Activated naive CD4-positive, alpha-beta T cell treated with anti-CD3 and anti-CD28 coated beads, Interleukin-2, amount 10 ng/mL, durations not matched to agents 7 days and 5 days (primary cell): ENCODE data around the gene MICAL2.

Experiments
- CTCF ChIA-PET: fragments of 350-600 bp; sonication (Branson Sonifier 250); formaldehyde crosslinking; loops from one replicate; lab custom pipeline; 2021; ENCODE audit warnings: antibody characterized with exemption; lab: Charles Lee
- DNase-seq: peaks from one replicate; pipeline ENCODE4 v3.0.0-alpha.2; 2020
- H3K27ac Mint-ChIP-seq: one replicate; pipeline ENCODE4 v1.8.0; 2021; ENCODE audit warnings: mild to moderate bottlenecking, moderate library complexity, mixed read lengths
- H3K27me3 Mint-ChIP-seq: one replicate; pipeline ENCODE4 v1.8.0; 2021; ENCODE audit warnings: mild to moderate bottlenecking, mixed read lengths
- H3K36me3 Mint-ChIP-seq: one replicate; pipeline ENCODE4 v1.8.0; 2021; ENCODE audit warnings: mixed read lengths
- H3K4me1 Mint-ChIP-seq: one replicate; pipeline ENCODE4 v1.8.0; 2021; ENCODE audit warnings: mixed read lengths
- H3K4me3 Mint-ChIP-seq: one replicate; pipeline ENCODE4 v1.8.0; 2021; ENCODE audit warnings: mild to moderate bottlenecking, moderate library complexity, mixed read lengths
- H3K9me3 Mint-ChIP-seq: one replicate; pipeline ENCODE4 v1.8.0; 2021; ENCODE audit warnings: mixed read lengths

The MICAL2 gene

DNA sequence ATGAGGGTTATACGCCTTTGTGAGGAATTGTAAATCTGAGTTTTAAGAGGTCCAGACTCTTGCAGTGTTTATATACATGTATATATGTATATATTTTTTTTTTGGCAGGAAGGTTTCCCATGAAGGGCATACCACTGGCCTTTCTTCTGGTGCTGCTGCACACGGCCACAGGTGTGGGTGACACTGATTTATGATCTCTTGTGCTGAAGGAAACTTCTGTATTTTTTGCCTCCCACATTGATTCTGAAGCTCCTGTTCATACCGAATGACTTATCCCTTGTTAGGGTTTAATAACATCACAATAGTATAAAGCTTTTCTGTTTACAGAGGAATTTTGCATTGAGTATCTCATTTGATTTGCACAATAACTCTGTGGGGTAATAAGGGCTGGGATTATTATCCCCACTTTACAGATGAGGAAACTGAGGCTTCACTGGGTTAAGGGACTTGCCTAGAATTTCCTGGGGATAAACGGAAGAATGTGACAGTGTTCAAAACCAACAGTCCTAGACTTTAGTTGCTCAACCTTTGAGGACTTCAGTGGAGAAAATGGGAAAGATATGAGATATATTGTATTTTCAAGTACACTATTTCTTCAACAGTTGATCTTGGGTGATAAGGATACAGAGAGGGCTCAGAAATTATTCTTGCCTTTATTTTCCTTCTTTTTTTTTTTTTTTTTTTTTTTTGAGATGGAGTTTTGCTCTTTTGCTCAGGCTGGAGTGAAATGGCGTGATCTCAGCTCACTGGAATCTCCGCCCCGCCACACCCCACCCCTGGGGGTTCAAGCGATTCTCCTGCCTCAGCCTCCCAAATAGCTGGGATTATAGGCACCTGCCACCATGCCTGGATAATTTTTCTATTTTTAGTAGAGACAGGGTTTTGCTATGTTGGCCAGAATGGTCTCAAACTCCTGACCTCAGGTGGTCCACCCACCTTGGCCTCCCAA lies 70.1 kb downstream of the MICAL2 start:
- peaks cover 9% of the 10 kb centered on the region for H3K36me3 Mint-ChIP-seq
- no peak for DNase-seq
- H3K4me3 Mint-ChIP-seq: no peak overlapping the region
- H3K27me3 Mint-ChIP-seq: no peaks in the 10 kb centered on the region
- H3K9me3 Mint-ChIP-seq: no peaks in the 10 kb centered on the region
- CTCF ChIA-PET: interaction anchor here (3.1 kb wide), 1 partner anchor 12 kb away, joined by 14 read pairs; no protein-coding TSS in a partner anchor
- peaks cover 42% of the 10 kb centered on the region for H3K4me1 Mint-ChIP-seq
- H3K27ac Mint-ChIP-seq: no peak overlapping the region

DNA sequence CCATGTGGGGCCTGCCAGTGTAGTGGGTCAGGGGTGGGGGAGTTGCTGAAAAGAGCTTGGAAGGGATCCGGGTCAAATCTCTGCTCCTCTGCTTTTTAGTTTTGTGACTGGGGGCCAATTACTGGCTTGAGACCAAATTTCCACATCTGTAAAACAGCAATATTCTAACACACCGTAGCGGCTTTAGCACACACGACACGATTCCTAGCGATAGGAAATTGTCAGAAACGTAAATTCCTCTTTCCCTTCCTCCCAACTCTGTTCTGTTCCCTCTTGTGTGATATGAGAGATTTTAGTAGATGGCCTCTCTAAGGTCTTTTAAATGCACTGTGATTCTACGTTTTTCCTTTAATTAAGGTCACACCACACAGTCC lies 71.9 kb downstream of the MICAL2 start:
- Mint-ChIP-seq H3K9me3 (no peaks in the 10 kb centered on the region), H3K4me3 (no peak overlapping the region), H3K4me1 (peaks cover 31% of the 10 kb centered on the region), H3K36me3 (peaks cover 5% of the 10 kb centered on the region), H3K27me3 (no peaks in the 10 kb centered on the region), H3K27ac (no peak overlapping the region)
- DNase-seq: no peak
- CTCF ChIA-PET: interaction anchor here (0.5 kb wide), 1 partner anchor 12 kb away, joined by 3 read pairs; no protein-coding TSS in a partner anchor

DNA sequence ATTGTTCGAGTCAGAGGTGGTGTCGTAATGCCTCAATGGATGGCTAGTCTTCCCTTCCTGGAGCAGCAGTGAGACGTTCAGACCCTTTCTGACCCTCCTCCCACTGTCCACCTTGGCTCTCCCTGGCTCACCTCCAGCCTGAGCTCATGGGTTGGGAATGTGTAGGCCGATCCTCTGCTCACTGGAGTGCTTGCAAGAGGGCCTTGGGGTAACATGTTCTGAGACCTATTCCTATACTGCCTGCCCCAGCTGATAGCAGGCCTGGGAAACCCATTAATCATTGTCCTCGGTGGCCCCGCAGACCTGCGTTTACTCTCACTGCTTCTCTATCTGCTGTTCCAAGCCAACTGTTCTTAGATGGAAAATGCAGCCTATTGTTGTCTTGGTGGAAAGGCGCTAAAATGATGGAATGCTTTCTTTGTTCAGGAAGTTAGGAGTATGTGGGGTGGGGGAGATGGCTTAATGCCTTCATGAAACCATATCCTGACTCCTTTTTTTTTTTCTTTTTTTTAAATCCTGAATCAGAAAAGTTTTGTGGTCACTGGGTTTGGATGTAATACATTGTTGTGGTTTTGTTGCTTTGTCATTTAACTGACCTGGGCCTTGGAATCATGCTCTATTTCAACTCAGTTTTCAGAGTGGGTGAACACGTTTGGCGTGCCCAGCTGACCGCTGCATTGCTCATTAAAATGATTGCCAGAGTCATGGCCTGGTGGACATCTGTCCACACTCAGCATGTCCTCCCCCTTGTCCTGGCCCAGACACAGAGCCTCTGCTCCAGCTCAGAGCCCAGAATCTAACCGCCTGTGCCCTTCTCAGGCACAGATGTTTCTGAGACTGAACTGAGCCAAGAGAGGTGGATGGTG lies 72.5 kb downstream of the MICAL2 start:
- DNase-seq: no peak
- no peak overlapping the region for H3K27ac Mint-ChIP-seq
- H3K4me3 Mint-ChIP-seq: no peak overlapping the region
- no peaks in the 10 kb centered on the region for H3K27me3 Mint-ChIP-seq
- CTCF ChIA-PET: interaction anchor here (0.5 to 1.6 kb wide), 2 partner anchors 11 to 54 kb away, joined by 3 read pairs; no protein-coding TSS in a partner anchor
- H3K36me3 Mint-ChIP-seq: peaks cover 1% of the 10 kb centered on the region
- H3K4me1 Mint-ChIP-seq: peaks cover 25% of the 10 kb centered on the region
- H3K9me3 Mint-ChIP-seq: no peaks in the 10 kb centered on the region

DNA sequence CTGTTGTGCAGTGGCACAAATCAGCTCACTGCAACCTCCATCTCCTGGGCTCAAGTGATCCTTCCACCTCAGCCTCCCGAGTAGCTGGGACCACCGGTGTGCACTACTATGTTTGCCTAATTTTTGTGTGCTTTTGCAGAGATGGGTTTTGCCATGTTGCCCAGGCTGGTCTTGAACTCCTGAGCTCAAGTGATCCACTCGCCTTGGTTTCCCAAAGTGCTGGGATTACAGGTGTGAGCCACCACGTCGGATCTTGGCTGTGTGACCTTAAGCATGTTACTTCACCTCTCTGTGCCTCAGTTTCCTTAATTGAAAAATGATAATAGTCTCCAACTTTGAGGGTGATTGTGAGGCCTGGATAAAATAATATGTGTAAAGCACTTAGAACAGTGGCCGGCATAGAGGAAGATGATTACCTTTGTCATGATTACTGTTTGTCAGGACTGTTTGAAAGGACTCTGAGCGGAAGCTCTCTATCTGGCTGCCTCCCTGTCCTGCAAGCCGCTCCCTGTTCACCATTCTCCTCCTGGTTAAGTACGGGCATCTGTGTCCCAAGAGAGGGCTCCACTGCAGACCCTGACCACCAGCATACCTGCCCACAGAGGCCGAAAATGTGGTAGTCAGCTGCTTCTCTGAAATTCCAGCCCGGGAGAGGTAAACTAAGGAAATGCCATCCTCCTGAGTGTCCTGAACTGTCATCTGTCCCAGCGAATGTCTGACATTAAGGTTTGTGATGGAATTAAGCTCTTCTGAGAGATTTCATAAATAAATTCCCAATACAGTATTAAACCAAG lies 73.6 kb downstream of the MICAL2 start:
- H3K27me3 Mint-ChIP-seq: no peaks in the 10 kb centered on the region
- CTCF ChIA-PET: interaction anchor here (1.5 to 1.6 kb wide), 2 partner anchors 12 to 53 kb away, joined by 3 to 5 read pairs; no protein-coding TSS in a partner anchor
- peaks cover 21% of the 10 kb centered on the region for H3K4me1 Mint-ChIP-seq
- no peak for DNase-seq
- no peak overlapping the region for H3K27ac Mint-ChIP-seq
- H3K36me3 Mint-ChIP-seq: no peaks in the 10 kb centered on the region
- no peaks in the 10 kb centered on the region for H3K9me3 Mint-ChIP-seq
- no peak overlapping the region for H3K4me3 Mint-ChIP-seq

DNA sequence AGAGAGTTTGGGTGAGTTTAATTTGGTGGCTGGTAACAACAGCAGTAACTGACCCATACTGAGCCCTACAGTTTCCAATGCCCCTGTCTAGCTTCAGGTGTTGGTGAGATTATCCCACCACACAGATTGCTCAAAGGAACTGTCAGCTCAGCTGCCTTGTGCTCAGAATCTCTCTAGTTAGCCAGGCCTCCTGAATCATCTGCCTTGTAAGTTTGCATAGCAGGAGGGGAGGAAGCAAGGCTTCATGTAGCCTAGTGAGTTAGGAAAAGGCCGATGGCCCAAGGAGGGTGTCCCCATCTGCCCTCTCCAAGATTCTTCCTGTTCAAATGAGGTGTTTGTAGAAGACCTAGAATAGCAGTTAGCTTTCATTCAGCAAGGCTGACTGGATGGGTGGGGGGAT lies 74.3 kb downstream of the MICAL2 start:
- Mint-ChIP-seq H3K4me3 (no peak overlapping the region), H3K27ac (no peak overlapping the region), H3K27me3 (no peaks in the 10 kb centered on the region), H3K9me3 (no peaks in the 10 kb centered on the region), H3K36me3 (no peaks in the 10 kb centered on the region), H3K4me1 (peaks cover 16% of the 10 kb centered on the region)
- DNase-seq: no peak
- CTCF ChIA-PET: interaction anchor here (1.5 kb wide), 1 partner anchor 11 kb away, joined by 5 read pairs; no protein-coding TSS in a partner anchor

DNA sequence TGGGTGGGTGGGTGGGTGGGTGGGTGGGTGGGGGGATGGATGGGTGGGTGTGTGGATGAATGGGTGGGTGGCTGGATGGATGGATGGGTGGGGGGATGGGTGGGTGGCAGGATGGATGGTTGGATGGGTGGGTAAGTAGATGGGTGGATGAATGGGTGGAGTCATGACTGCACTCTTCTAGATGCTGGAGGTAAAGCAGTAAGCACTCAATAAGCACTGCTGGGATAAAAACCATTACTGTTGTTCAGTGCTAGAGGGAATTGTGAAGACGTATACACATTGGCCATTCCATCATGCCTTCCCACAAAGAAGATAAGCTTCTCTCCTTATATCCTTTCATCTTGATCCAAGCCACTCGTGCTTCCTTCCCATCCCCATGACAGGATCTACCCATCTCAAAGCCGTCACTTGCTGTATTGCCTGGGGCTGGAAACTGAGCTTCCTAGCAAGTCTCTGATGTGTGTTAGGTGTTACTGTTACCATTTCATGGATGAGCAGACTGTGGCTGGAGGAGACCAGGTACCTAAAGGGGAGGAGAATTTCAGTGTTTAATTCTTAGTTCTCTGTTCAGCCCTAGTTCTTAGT lies 74.8 kb downstream of the MICAL2 start:
- Mint-ChIP-seq H3K27me3 (no peaks in the 10 kb centered on the region), H3K27ac (no peak overlapping the region), H3K36me3 (no peaks in the 10 kb centered on the region), H3K4me1 (peaks cover 17% of the 10 kb centered on the region), H3K4me3 (no peak overlapping the region), H3K9me3 (no peaks in the 10 kb centered on the region)
- CTCF ChIA-PET: interaction anchor here (0.8 to 1.5 kb wide), 2 partner anchors 10 to 51 kb away, joined by 3 to 5 read pairs; no protein-coding TSS in a partner anchor
- DNase-seq: no peak

DNA sequence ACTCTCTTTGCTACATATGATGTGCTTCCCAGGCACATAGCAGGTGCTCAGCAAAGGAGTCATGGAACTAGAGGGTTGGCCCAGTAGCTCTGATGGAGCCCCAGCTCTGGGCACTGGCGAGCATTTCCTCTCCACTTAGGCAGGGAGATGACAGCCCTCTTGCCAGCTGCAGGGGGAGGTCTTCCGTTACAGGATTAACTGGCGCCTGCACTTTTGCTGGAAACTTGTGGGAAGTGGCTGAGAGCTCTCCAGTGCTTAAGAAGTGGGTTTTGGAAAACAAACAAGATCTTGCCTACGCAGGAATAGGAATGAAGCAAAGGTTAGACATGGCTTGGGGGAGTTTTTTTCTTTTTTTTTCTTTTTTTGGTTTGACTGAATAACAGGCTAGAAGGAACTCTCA lies 75.5 kb downstream of the MICAL2 start:
- Mint-ChIP-seq H3K36me3 (no peaks in the 10 kb centered on the region), H3K4me3 (no peak overlapping the region), H3K27ac (no peak overlapping the region), H3K9me3 (no peaks in the 10 kb centered on the region), H3K4me1 (peaks cover 20% of the 10 kb centered on the region), H3K27me3 (no peaks in the 10 kb centered on the region)
- CTCF ChIA-PET: interaction anchor here (0.8 to 1.1 kb wide), 2 partner anchors 50 to 92 kb away, joined by 3 read pairs; no protein-coding TSS in a partner anchor
- no peak for DNase-seq

DNA sequence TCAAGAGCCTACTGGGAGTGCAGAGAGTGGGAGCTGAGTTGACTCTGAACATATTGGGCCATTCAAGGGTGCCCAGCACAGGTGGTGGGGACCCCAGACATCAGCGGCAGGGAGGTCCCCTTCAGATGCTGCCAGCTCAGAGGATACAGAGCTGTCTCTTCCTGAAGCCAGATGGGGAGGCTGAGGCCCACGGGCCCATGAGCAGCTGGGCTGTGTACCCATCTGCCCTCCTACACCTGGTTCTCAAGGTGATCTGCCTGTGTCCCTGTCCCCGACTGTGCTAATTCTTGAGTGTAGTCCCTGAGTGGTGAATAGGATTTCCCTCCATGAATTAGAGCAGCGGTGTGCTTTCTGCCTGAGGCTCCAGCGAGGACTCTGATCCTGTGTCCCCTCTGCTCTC lies 76.3 kb downstream of the MICAL2 start:
- Mint-ChIP-seq H3K9me3 (no peaks in the 10 kb centered on the region), H3K27me3 (no peaks in the 10 kb centered on the region), H3K4me3 (no peak overlapping the region), H3K4me1 (peaks cover 20% of the 10 kb centered on the region), H3K36me3 (peaks cover 2% of the 10 kb centered on the region), H3K27ac (no peak overlapping the region)
- DNase-seq: no peak
- CTCF ChIA-PET: interaction anchor here (1.1 kb wide), 1 partner anchor 91 kb away, joined by 3 read pairs; no protein-coding TSS in a partner anchor

DNA sequence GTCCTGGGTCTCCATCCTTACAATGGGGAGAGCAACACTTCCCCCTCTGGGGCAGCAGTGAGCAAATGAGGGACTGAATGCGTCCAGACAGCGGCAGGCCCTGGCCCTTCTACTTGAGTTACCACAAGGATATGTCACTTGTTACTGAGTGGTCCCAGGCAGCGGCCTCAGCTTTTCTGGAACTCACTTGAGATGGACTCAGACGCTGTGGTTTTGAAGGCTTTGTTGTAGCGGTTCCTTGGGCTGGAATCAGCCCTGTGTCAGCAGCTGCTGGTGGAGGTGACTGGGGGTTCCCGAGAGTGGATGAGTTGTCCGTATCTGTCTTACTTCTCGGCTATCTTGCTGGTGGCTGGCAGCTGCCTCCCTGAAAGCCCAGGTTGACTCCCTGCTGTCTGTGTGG lies 77.0 kb downstream of the MICAL2 start:
- no peaks in the 10 kb centered on the region for H3K9me3 Mint-ChIP-seq
- no peaks in the 10 kb centered on the region for H3K27me3 Mint-ChIP-seq
- no peak overlapping the region for H3K4me3 Mint-ChIP-seq
- peaks cover 2% of the 10 kb centered on the region for H3K36me3 Mint-ChIP-seq
- H3K4me1 Mint-ChIP-seq: peaks cover 20% of the 10 kb centered on the region
- CTCF ChIA-PET: no interaction called here
- no peak for DNase-seq
- H3K27ac Mint-ChIP-seq: no peak overlapping the region

DNA sequence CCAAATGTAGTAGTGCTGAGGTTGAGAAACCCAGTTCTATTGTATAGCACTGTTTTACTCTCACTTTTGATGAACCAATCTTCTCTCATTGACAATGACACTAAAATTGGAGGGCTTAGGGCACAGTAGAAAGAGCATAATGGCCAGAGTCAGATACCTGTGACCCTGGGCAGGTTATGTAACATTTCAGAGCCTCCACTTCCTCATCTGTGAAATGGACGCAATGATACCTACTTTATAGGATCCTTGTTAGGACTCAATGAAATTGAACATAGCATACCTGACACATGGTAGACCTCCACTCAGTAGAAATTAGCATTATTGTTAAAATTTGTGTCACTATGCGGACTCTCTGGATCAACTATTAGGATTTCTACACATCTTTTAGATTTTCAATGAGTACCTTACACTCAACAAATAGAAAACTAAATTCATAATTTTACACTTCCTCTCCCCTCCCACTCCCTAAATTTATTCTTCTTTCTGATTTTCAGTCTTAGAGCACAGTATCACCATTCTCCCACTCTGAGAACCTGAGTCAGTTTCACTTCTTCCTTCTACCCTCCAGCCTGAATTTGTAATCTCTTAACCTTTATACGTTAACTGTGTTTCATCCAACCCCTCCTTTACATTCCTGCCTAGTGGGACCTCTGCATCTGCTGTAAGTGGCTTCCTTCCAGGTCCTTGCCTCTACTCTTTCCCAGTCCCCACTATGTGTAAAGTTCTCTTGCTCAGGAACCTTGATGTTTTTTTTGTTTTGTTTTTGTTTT lies 78.3 kb downstream of the MICAL2 start:
- Mint-ChIP-seq H3K27me3 (no peaks in the 10 kb centered on the region), H3K36me3 (peaks cover 2% of the 10 kb centered on the region), H3K4me3 (no peak overlapping the region), H3K9me3 (no peaks in the 10 kb centered on the region), H3K4me1 (peaks cover 31% of the 10 kb centered on the region), H3K27ac (no peak overlapping the region)
- no peak for DNase-seq
- CTCF ChIA-PET: interaction anchor here (1.1 kb wide), 1 partner anchor 47 kb away, joined by 3 read pairs; no protein-coding TSS in a partner anchor

DNA sequence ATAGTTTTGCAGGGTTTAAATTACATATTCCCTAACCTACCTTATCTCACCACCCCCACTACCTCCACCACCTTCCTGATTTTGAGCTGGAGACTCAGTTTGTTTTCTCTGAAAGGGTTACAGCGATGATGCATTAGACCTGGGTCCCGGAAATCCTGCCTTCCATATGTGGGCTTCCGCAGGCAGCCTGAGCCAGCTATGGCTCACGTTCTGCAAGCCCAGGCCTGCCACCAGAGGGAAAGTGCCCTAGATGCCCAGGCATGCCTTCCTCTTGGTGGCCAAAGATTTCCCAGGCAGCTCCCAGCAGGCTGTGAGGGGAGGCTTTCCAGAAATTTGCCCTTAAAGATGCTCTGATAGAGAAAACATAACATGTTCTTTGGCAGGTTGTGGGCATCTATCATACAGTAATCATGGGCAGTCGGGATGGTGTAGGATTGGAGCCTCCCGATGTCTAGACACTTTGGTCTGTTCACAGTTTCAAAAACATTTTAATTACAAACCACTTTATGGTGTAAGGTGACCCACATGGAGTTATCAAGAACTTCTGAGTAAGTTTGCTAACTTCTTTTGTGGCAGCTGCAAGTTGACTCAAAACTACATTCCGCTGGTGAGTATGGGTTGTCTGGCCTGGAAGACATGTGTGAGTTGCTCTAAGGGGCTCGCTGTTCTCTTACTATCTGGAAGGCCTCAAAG lies 79.3 kb downstream of the MICAL2 start:
- peaks cover 4% of the 10 kb centered on the region for H3K36me3 Mint-ChIP-seq
- H3K27me3 Mint-ChIP-seq: no peaks in the 10 kb centered on the region
- H3K27ac Mint-ChIP-seq: peak overlapping the region; percentile 56
- peak; percentile 37 for DNase-seq
- no peaks in the 10 kb centered on the region for H3K9me3 Mint-ChIP-seq
- no peak overlapping the region for H3K4me3 Mint-ChIP-seq
- H3K4me1 Mint-ChIP-seq: peaks cover 37% of the 10 kb centered on the region
- CTCF ChIA-PET: interaction anchor here (1.1 kb wide), 2 partner anchors 11 to 46 kb away, joined by 3 read pairs; no protein-coding TSS in a partner anchor

DNA sequence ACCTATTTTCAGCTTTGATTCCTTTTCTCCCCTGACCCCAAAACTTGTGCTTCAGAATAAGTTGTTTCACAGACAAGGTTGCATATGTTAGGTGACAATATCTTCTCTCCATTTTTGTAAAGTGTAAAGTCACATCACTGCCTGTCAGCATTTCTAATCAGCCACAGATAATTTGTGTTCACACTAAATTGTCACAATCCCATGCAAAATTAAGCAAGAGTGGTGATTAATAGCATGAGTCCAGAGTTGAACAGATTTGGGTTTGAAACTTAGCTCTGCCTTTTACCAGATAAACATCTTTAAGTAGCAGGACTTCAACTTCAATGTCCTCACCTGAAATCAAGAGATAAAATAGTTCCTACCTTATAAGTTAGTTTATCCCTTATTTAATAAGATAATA lies 80.1 kb downstream of the MICAL2 start:
- Mint-ChIP-seq H3K4me1 (peaks cover 45% of the 10 kb centered on the region), H3K4me3 (no peak overlapping the region)
- CTCF ChIA-PET: interaction anchor here (1.0 to 1.1 kb wide), 2 partner anchors 12 to 103 kb away, joined by 3 to 4 read pairs; no protein-coding TSS in a partner anchor

More for the DNA sequence above, 80.1 kb downstream of the MICAL2 start:
- H3K27ac Mint-ChIP-seq: no peak overlapping the region
- DNase-seq: no peak
- H3K9me3 Mint-ChIP-seq: no peaks in the 10 kb centered on the region
- peaks cover 4% of the 10 kb centered on the region for H3K36me3 Mint-ChIP-seq
- H3K27me3 Mint-ChIP-seq: no peaks in the 10 kb centered on the region
